ENCODE results near the gene RGPD3.
"Not testable (repeated sequence)": the region's sequence is repeated elsewhere in the genome, so short reads cannot be mapped to it uniquely, and the experiment has no call there.

DNA sequence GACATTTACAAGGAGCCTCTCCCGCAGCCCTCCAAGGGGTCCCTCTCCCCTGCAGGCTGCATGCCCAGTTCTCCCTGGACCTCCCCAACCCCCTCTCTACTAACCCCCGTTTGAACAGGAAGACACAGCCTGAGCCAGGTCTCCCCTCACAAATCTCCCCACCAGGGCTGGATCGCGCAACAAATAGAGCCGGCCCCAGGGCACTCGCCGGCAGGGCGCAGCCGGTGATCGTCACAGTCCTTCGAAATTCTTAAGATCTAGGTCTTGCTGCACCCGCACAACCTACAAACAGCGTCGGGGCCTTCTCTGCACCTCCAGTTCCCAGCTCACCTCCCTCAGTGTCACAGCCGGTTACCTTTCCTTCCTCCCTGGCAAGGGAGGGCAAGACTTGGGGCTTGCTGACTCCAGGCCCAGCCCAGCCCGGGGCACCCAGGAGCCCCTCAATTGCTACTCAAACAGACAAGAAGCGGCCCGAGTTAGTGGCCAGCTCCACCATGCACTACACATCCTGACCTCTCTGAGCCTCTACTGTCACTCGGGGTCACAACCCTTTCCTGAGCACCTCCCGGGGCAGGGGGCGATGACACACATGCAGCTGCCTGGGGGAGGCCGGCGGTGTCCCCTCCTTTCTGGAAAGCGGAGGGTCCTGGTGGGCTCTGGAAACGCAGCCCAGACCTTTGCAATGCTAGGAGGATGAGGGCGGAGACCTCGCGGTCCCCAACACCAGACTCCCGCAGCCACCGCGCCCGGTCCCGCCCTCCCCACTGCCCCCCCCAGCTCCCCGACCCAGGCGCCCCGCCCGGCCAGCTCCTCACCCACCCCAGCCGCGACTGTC is 18.6 kb upstream of the RGPD3 start, which contains the start of gene CD8B2:
- TF ChIP-seq, protein P1, sequence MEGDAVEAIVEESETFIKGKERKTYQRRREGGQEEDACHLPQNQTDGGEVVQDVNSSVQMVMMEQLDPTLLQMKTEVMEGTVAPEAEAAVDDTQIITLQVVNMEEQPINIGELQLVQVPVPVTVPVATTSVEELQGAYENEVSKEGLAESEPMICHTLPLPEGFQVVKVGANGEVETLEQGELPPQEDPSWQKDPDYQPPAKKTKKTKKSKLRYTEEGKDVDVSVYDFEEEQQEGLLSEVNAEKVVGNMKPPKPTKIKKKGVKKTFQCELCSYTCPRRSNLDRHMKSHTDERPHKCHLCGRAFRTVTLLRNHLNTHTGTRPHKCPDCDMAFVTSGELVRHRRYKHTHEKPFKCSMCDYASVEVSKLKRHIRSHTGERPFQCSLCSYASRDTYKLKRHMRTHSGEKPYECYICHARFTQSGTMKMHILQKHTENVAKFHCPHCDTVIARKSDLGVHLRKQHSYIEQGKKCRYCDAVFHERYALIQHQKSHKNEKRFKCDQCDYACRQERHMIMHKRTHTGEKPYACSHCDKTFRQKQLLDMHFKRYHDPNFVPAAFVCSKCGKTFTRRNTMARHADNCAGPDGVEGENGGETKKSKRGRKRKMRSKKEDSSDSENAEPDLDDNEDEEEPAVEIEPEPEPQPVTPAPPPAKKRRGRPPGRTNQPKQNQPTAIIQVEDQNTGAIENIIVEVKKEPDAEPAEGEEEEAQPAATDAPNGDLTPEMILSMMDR (IDR thresholded peaks at IDR 0.05) = not testable (repeated sequence)
- TF ChIP-seq EZH2 (IDR thresholded peaks at IDR 0.05; ENCODE audit: borderline replicate concordance, insufficient read depth, low read depth, low read length, poor library complexity, severe bottlenecking) = not testable (repeated sequence)

Data from B cell (primary cell).